Panc1 (cell line): ENCODE data around the gene RANBP3L. TPM values are rescaled to one million over a fixed set of nuclear protein-coding genes. Genes with fewer than 3 reads are reported as not detected.

Experiments used
- ATAC-seq: fragments of 200-7000 bp; cut with Tn5 transposase; 2 replicates; pipeline ENCODE4 v1.9.1; 2020; ENCODE audit warnings: mild to moderate bottlenecking, moderate library complexity
- BruUV-seq: library from RNA; stranded (reverse); fragments of 400-500 nt; replicated peaks from 2 replicates; lab custom pipeline; 2021; lab: Mats Ljungman, UMichigan
- CTCF ChIA-PET: fragments of 300-600 bp; sonication (Branson Sonifier 250); formaldehyde crosslinking; loops from one replicate; lab custom pipeline; 2022; ENCODE audit warnings: antibody characterized with exemption; lab: Charles Lee
- POLR2A ChIA-PET: fragments of 300-600 bp; sonication (Branson Sonifier 250); formaldehyde crosslinking; loops from one replicate; lab custom pipeline; 2022; ENCODE audit warnings: antibody characterized with exemption; lab: Charles Lee
- DNase-seq: peaks from one replicate; pipeline ENCODE4 v3.0.0-alpha.2; 2010; ENCODE audit warnings: low read depth, low spot score
- H3K27ac ChIP-seq: 2 replicates; pipeline ENCODE4 v1.5.1; 2011; ENCODE audit warnings: mild to moderate bottlenecking, low read length, inconsistent platforms
- H3K27me3 ChIP-seq: fragments of 200-500 bp; sonication (Bioruptor generic); 2 replicates; pipeline ENCODE4 v1.6.0; 2014; ENCODE audit warnings: low read length, inconsistent platforms; ENCODE audit not compliant: control insufficient read depth, insufficient read depth
- H3K36me3 ChIP-seq: fragments of 200-500 bp; sonication (Bioruptor generic); 2 replicates; pipeline ENCODE4 v1.5.1; 2014; ENCODE audit warnings: inconsistent platforms, mild to moderate bottlenecking, low read length, moderate library complexity; ENCODE audit not compliant: control insufficient read depth, insufficient read depth
- H3K4me1 ChIP-seq: 2 replicates; pipeline ENCODE4 v1.5.1; 2011; ENCODE audit warnings: inconsistent platforms, mild to moderate bottlenecking, low read length, moderate library complexity; ENCODE audit not compliant: control insufficient read depth, insufficient read depth
- H3K4me3 ChIP-seq, 2 experiments: 2 replicates each; pipeline ENCODE4 v1.5.1; 2011 to 2012; ENCODE audit warnings: low read depth in 2 of 2, low read length in 2 of 2, mild to moderate bottlenecking in 2 of 2, inconsistent platforms in 1 of 2, moderate library complexity in 1 of 2
- H3K9me3 ChIP-seq: fragments of 200-500 bp; sonication (Bioruptor generic); 2 replicates; pipeline ENCODE4 v1.5.1; 2014; ENCODE audit warnings: low read depth, mild to moderate bottlenecking, inconsistent platforms, low read length, moderate library complexity; ENCODE audit not compliant: control insufficient read depth, insufficient read depth
- CTCF ChIP-seq: fragments of 450-650 bp; IDR thresholded peaks from 2 replicates; pipeline ENCODE4 v1.5.1; 2017; ENCODE audit warnings: mild to moderate bottlenecking
- POLR2AphosphoS5 ChIP-seq: IDR thresholded peaks from 2 replicates; pipeline ENCODE4 v1.6.1; 2012; ENCODE audit warnings: mild to moderate bottlenecking, low read depth, low read length, moderate library complexity
- REST ChIP-seq, 2 experiments: IDR thresholded peaks; 2 replicates each; pipeline ENCODE4 v1.6.1; 2011 to 2012; ENCODE audit warnings: low read depth in 2 of 2, control low read depth in 1 of 2, low read length in 1 of 2, mild to moderate bottlenecking in 1 of 2, moderate library complexity in 1 of 2; ENCODE audit not compliant: insufficient read depth in 1 of 2
- SIN3A ChIP-seq: IDR thresholded peaks from 2 replicates; pipeline ENCODE4 v1.6.1; 2012; ENCODE audit warnings: low read depth, mild to moderate bottlenecking, low read length, moderate library complexity, borderline replicate concordance; ENCODE audit not compliant: insufficient read depth
- TCF7L2 ChIP-seq: IDR thresholded peaks from 2 replicates; pipeline ENCODE4 v1.6.1; 2011; ENCODE audit warnings: mild to moderate bottlenecking, low read depth, low read length, inconsistent platforms
- in situ Hi-C: cut with HindIII; loops from 2 replicates; pipeline ENCODE4 v1.10.0; 2016; ENCODE audit warnings: low sequenced_read_pairs, low pct_unique_long_range_greater_than_20kb
- intact Hi-C: fragments of 100-400 bp; cut with micrococcal nuclease; formaldehyde crosslinking; loops from one replicate; pipeline ENCODE4 v1.10.0; 2022; ENCODE audit not compliant: unreplicated experiment
- total RNA-seq: library from RNA; stranded (reverse); gene quantifications from one replicate; pipeline ENCODE4 v1.2.1, GENCODE V29; 2021; ENCODE audit not compliant: unreplicated experiment

Gene RANBP3L
- total RNA-seq, 1 experiment from 2014 or later, result 0.28 TPM

- Histone ChIP-seq H3K4me3 (no peak overlapping the region), H3K4me1 (peaks cover 25% of the 10 kb centered on the region), H3K9me3 (no peaks in the 10 kb centered on the region), H3K27me3 (no peaks in the 10 kb centered on the region), H3K36me3 (no peaks in the 10 kb centered on the region; the same call in 1 of the 2 replicates), H3K27ac (peak overlapping the region; percentile 30; the same call in 1 of the 2 replicates)
- DNase-seq (no peak), ATAC-seq (no peak)
- BruUV-seq, result no TSS peak
- ChIA-PET CTCF (no interaction called here), POLR2A (no interaction called here)
- intact Hi-C loops, result no loop called here
- TF ChIP-seq CTCF, result no peak
- no peak for TF ChIP-seq REST (IDR thresholded peaks at IDR 0.05; ENCODE audit: insufficient read depth in 1 of 2, low read depth in 2 of 2, low read length in 1 of 2)
- TF ChIP-seq SIN3A, result no peak
- no peak for TF ChIP-seq POLR2AphosphoS5
- TF ChIP-seq TCF7L2, result no peak
- in situ Hi-C loops, result no loop called here
Observed at GRCh38 chr5:36238502-36239295, 63.0 kb downstream of the RANBP3L start.

- H3K9me3 ChIP-seq, result no peaks in the 10 kb centered on the region
- TF ChIP-seq REST (IDR thresholded peaks at IDR 0.05; ENCODE audit: insufficient read depth in 1 of 2, low read depth in 2 of 2, low read length in 1 of 2), result no peak
- no peak for TF ChIP-seq CTCF
- TF ChIP-seq SIN3A, result no peak
- TF ChIP-seq TCF7L2, result no peak
- TF ChIP-seq POLR2AphosphoS5, result no peak
- no peaks in the 10 kb centered on the region for H3K27me3 ChIP-seq
- in situ Hi-C loops, result no loop called here
- peak overlapping the region; percentile 12; the same call in 1 of the 2 replicates for H3K27ac ChIP-seq
- peaks cover 22% of the 10 kb centered on the region for H3K4me1 ChIP-seq
- H3K36me3 ChIP-seq, result no peaks in the 10 kb centered on the region; the same call in 1 of the 2 replicates
- no TSS peak for BruUV-seq
- ATAC-seq (no peak), DNase-seq (no peak)
- intact Hi-C loops, result no loop called here
- ChIA-PET POLR2A (no interaction called here), CTCF (no interaction called here)
- H3K4me3 ChIP-seq, result no peak overlapping the region
Observed at GRCh38 chr5:36237751-36238150, 64.0 kb downstream of the RANBP3L start.
